H1 (cell line): ENCODE data around the gene ENTPD6.

ENCODE experiments used
- CEBPB ChIP-seq: IDR thresholded peaks from 2 replicates; pipeline ENCODE4 v1.6.1; 2012; ENCODE audit warnings: low read depth, low read length
- CTCF ChIP-seq, 3 experiments: IDR thresholded peaks; 1 replicate in 2 of 3; 2 replicates in 1 of 3; pipeline versions ENCODE4 v1.5.1 to v1.6.1; 2011; ENCODE audit warnings: low read length in 3 of 3, mild to moderate bottlenecking in 3 of 3, inconsistent platforms in 2 of 3, low read depth in 1 of 3, moderate library complexity in 1 of 3; ENCODE audit not compliant: insufficient read depth in 1 of 3; ENCODE audit errors: control extremely low read depth in 1 of 3
- EP300 ChIP-seq, 2 experiments: IDR thresholded peaks; 1 replicate in 1 of 2; 2 replicates in 1 of 2; pipeline ENCODE4 v1.6.1; 2011 to 2012; ENCODE audit warnings: low read depth in 2 of 2, low read length in 2 of 2, mild to moderate bottlenecking in 2 of 2, borderline replicate concordance in 1 of 2, inconsistent platforms in 1 of 2, moderate library complexity in 1 of 2
- GTF2F1 ChIP-seq: IDR thresholded peaks from 2 replicates; pipeline ENCODE4 v1.6.1; 2012; ENCODE audit warnings: low read depth, low read length, improper control_type of control experiment, borderline replicate concordance
- JUN ChIP-seq: IDR thresholded peaks from 2 replicates; pipeline ENCODE4 v1.6.1; 2011; ENCODE audit warnings: low read depth, mild to moderate bottlenecking, improper control_type of control experiment, low read length
- NRF1 ChIP-seq: IDR thresholded peaks from 2 replicates; pipeline ENCODE4 v1.6.1; 2011; ENCODE audit warnings: mild to moderate bottlenecking, low read depth, low read length, improper control_type of control experiment
- POU5F1 ChIP-seq: IDR thresholded peaks from 2 replicates; pipeline ENCODE4 v1.6.1; 2011; ENCODE audit warnings: low read depth, mild to moderate bottlenecking, low read length, moderate library complexity
- RAD21 ChIP-seq, 2 experiments: IDR thresholded peaks in 1 of 2; conservative IDR thresholded peaks in 1 of 2; 2 replicates each; pipeline ENCODE4 v1.6.1; 2011; ENCODE audit warnings: low read depth in 2 of 2, low read length in 2 of 2, improper control_type of control experiment in 1 of 2, inconsistent platforms in 1 of 2, mild to moderate bottlenecking in 1 of 2, moderate library complexity in 1 of 2
- SP2 ChIP-seq: IDR thresholded peaks from 2 replicates; pipeline ENCODE4 v1.6.1; 2012; ENCODE audit warnings: mild to moderate bottlenecking, low read length, inconsistent platforms
- SRF ChIP-seq: IDR thresholded peaks from 2 replicates; pipeline ENCODE4 v1.6.1; 2011; ENCODE audit warnings: mild to moderate bottlenecking, low read depth, low read length, moderate library complexity
- TAF1 ChIP-seq: IDR thresholded peaks from 2 replicates; pipeline ENCODE4 v1.6.1; 2011; ENCODE audit warnings: mild to moderate bottlenecking, low read depth, low read length
- TEAD4 ChIP-seq: IDR thresholded peaks from 2 replicates; pipeline ENCODE4 v1.6.1; 2012; ENCODE audit warnings: low read depth, low read length, inconsistent platforms, mixed read lengths

- TF ChIP-seq CTCF (IDR thresholded peaks at IDR 0.05; ENCODE audit: control extremely low read depth in 1 of 3, insufficient read depth in 1 of 3, low read depth in 1 of 3, low read length in 3 of 3) (no peak), CEBPB (no peak), SP2 (no peak), TEAD4 (no peak), JUN (no peak), GTF2F1 (no peak), POU5F1 (no peak), NRF1 (no peak), SRF (no peak), TAF1 (no peak), RAD21 (IDR thresholded peaks at IDR 0.05 in 1 of 2, conservative IDR thresholded peaks at IDR 0.05 in 1 of 2; ENCODE audit: low read depth in 2 of 2, low read length in 2 of 2) (no peak), EP300 (IDR thresholded peaks at IDR 0.05; ENCODE audit: borderline replicate concordance in 1 of 2, low read depth in 2 of 2, low read length in 2 of 2) (no peak)
Observed at GRCh38 chr20:25254986-25255680, 59.6 kb downstream of the ENTPD6 start.
